HG02610 (cell line): ENCODE data around the gene ANKS3.
"Not testable (repeated sequence)": the region's sequence is repeated elsewhere in the genome, so short reads cannot be mapped to it uniquely, and the experiment has no call there.

Experiments
- ATAC-seq: cut with Tn5 transposase; IDR thresholded peaks from one replicate; pipeline ENCODE4 v1.9.1; 2021; ENCODE audit warnings: mild to moderate bottlenecking, moderate library complexity; ENCODE audit not compliant: unreplicated experiment

The ANKS3 gene

GRCh38 chr16:4651827-4652226 is 82.2 kb downstream of the ANKS3 start:
- no peak for ATAC-seq

GRCh38 chr16:4650443-4651074 is 83.5 kb downstream of the ANKS3 start:
- ATAC-seq: not testable (repeated sequence)

- no peak for ATAC-seq
Measured at GRCh38 chr16:4649744-4650442, 84.2 kb downstream of the ANKS3 start.

DNA sequence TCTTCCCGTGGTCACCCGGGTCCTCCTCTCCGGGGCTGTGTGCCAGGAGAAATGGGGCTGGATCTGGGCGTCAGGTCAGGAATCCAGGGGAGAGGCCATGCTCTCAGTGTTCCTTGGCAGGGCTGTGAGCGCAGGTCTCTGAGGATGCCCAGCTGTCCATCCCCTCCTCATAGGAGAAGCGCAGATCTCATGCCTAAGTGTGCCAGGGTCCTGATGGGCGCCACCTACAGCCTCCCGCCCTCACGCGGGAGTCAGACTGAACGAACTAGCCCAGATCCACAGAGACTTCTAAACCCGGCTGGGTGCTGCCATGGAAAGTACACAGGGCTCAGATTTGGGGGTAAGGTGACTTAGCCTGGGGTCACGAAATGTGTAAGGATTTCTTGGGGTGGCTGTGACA is 85.2 kb downstream of the ANKS3 start:
- no peak for ATAC-seq

GRCh38 chr16:4647644-4647980 is 86.5 kb downstream of the ANKS3 start:
- no peak for ATAC-seq

DNA sequence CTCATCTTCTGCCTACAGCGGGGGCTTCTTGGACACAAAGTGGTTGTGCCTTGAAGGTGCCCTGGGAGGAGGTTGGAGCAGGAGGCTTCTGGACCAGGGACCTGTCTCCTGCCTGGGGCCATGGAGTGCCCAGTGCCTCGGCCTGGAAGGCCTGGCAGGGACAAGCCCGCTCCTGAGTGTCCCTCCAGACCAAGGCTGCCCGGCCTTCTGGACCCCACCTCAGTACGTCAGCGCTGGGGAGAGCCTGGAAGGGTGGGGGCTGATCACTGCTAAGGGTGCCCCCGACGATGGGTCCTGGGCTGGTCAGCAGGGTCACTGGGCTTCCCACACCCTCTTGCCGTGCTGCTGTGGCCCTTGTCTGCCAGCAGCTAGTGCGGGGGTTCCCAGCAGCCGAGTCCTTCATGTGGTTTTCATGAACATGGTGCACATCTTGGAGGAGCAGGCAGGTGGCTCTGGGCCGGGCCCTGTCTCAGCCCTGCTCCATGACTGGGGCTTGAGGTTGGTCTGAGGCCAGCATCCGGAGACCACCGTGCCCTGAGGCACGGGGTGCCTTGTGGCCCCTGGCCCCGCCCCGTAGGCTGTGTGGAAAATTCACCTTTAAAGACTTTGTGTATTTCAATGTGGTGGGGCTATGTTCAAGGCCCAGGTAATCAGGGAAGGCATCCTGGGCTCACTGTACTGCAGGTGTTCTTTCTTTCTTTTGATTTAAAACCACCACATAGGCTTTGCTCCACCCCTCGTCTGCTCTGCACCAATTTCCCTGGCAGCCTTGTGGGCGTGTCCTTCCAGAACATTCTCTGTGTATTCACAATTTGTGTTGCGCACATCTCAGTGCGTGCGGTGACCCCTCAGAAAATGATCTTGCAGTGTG is 87.1 kb downstream of the ANKS3 start:
- ATAC-seq: no peak
